DMS114 treated with DMSO at 0.1 percent for 48 hours (cell line): ENCODE results near the gene SERPINB8.
A peak's percentile ranks its signal among the peaks of the same experiment; 100 is the strongest.

Experiments used
- DNase-seq: peaks from one replicate; lab custom pipeline; 2025; ENCODE audit not compliant: unreplicated experiment; lab: John Stamatoyannopoulos, UW

SERPINB8 gene

GRCh38 chr18:64011513-64011912, 41.6 kb downstream of the SERPINB8 start:
- no peak for DNase-seq

- DNase-seq, result peak; percentile 2
These were observed 48.0 kb downstream of the SERPINB8 start for GRCh38 chr18:64017870-64018269.

- DNase-seq, result no peak
These were observed 50.3 kb downstream of the SERPINB8 start for GRCh38 chr18:64019922-64020756.

- no peak for DNase-seq
These were observed 56.5 kb downstream of the SERPINB8 start for GRCh38 chr18:64026350-64026749.

GRCh38 chr18:64027931-64028695, 58.2 kb downstream of the SERPINB8 start:
- DNase-seq, result no peak

- DNase-seq, result no peak
These were observed 59.2 kb downstream of the SERPINB8 start for GRCh38 chr18:64029096-64029495.

GRCh38 chr18:64031411-64031810, 61.5 kb downstream of the SERPINB8 start:
- DNase-seq, result no peak

GRCh38 chr18:64032312-64032711, 62.4 kb downstream of the SERPINB8 start:
- DNase-seq, result no peak

GRCh38 chr18:64037812-64038414, 68.0 kb downstream of the SERPINB8 start:
- peak; percentile 16 for DNase-seq
